GM13976 (cell line): ENCODE measurements around the gene ACTG2.

ENCODE experiments used
- DNase-seq: peaks from one replicate; pipeline ENCODE4 v3.0.0; 2012; ENCODE audit warnings: low spot score
- in situ Hi-C: fragments of 300-500 bp; cut with MboI; formaldehyde crosslinking; loops from one replicate; pipeline ENCODE4 v1.12.0; 2022; ENCODE audit warnings: low sequenced_read_pairs, mixed read lengths, inconsistent platforms; ENCODE audit not compliant: unreplicated experiment
- TF ChIP-seq, protein P1 (sequence below): IDR thresholded peaks from 2 replicates; pipeline ENCODE4 v1.5.1; 2012; ENCODE audit warnings: borderline replicate concordance, mild to moderate bottlenecking; ENCODE audit not compliant: insufficient read depth; ENCODE audit errors: extremely low read depth, missing control alignments, control extremely low read depth

ACTG2 gene

DNA sequence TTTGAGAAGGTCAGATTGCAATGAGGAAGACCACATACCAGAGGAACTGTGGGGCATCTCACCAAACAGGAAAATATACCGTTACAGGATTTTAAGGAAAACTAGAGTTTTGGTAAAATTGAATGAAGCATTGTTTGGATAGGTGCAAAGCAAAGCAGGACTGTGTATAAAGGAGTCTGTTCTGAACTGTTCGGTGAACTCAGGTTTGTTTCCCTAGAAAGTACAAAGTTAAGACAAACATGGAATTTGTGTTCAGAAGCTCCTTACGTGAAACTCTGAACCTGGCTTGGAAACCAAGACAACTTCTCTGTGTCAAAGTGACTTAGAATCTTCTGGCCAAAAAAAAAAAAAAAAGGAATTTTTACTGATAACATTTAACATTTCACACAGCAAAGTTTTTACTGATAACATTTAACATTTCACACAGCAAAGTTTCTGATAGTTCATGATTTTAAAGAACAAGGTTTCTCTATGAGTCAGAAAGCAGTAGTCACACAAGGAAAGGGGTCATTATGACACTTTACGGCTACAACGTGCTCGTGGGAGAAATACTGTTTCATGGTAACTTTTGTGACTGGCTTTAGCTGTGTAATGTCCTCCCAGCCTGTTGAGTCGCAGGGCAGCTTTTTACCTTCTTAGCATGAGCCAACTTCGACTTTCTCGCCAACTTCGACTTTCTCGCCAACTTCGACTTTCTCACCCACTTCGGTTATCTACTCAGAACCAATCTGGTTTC, 70.7 kb downstream of the ACTG2 start:
- peak; percentile 65 for DNase-seq
- in situ Hi-C loops = no loop called here

DNA sequence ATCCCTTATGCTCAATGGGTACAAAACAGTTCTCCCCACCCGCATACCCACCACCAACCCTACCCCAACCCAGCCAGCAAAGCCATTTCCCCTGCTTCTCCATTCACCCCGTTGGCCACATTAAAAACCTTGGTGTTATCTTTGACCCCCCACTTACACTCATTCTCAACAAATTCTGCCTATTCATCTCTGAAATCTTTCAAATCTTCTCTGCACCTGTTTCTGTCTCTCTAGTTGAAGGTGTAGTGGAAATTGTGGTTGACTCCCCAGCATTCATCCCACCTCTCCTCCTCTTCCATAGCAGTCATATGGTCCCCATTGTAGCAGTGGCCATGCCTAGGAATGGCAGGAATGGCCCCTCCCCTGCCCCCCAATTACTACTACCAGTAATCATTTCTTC, 71.4 kb downstream of the ACTG2 start:
- TF ChIP-seq, protein P1, sequence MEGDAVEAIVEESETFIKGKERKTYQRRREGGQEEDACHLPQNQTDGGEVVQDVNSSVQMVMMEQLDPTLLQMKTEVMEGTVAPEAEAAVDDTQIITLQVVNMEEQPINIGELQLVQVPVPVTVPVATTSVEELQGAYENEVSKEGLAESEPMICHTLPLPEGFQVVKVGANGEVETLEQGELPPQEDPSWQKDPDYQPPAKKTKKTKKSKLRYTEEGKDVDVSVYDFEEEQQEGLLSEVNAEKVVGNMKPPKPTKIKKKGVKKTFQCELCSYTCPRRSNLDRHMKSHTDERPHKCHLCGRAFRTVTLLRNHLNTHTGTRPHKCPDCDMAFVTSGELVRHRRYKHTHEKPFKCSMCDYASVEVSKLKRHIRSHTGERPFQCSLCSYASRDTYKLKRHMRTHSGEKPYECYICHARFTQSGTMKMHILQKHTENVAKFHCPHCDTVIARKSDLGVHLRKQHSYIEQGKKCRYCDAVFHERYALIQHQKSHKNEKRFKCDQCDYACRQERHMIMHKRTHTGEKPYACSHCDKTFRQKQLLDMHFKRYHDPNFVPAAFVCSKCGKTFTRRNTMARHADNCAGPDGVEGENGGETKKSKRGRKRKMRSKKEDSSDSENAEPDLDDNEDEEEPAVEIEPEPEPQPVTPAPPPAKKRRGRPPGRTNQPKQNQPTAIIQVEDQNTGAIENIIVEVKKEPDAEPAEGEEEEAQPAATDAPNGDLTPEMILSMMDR = no peak
- in situ Hi-C loops = no loop called here
- no peak for DNase-seq

More for the DNA sequence above, 70.7 kb downstream of the ACTG2 start:
- TF ChIP-seq, protein P1 = no peak

DNA sequence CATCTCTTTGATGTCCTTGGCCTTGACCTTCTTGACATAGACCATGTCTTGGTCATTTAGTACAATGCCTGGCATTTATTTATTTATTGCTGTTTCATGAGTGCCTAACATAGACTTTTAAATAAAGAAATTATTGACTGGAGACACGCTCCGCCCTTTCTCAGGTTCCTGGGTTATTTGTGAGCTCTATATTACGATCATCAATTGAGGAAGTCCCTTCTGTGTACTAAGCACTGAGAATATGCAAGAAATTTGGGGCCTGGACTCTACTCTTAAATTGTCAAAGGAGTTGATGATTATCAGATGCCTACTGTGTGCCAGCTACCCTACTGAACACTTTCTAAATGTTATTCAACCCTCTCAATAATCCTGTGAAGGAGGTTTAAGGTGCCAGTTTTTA, 72.2 kb downstream of the ACTG2 start:
- TF ChIP-seq, protein P1 = no peak
- in situ Hi-C loops = no loop called here
- no peak for DNase-seq

DNA sequence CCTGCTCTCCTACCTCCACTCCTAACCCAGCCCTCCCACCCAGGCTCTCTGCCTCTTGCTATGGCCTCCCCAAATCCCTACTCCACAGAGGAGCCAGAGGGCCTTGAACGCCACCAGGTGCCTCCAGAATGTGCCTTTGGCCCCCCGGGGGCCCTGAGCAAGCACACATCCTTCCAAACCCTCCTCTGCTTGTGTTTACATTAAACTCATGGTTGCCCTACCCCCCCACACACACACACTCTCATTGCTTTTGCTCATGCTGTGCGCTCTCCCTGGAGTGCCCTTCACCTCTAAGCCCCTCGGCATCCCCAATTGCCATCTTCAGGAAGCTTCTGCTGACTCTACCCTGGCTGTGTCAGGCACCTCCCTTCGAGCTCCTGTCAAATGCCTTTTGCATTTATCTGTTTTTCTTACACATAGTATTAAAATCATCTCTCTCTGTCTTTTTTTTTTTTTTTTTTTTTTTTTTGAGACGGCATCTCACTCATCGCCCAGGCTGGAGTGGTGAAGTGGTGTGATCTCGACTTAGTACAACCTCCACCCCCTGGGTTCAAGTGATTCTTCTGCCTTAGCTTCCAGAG, 75.6 kb downstream of the ACTG2 start:
- no peak for DNase-seq
- TF ChIP-seq, protein P1 = no peak
- in situ Hi-C loops = no loop called here

DNA sequence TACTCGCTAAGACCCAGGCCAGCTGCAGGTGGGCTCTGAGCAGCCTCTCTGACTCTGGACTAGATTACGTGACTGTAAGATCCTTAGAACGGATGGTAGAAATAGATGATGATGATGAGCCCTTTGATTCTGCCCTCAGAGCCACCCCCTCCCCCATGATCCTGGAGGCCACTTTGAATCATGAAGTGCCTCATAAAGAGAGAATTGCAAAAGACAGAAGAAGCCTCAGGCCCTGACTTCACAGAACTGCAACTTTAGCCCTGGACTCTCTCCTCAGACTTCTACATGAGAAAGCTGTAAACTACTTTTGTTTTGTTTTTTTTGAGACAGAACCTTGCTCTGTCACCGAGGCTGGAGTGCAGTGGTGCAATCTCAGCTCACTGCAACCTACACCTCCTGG, 76.5 kb downstream of the ACTG2 start:
- TF ChIP-seq, protein P1 = no peak
- in situ Hi-C loops = no loop called here
- DNase-seq = no peak
